ENCODE results near the gene LDLRAD3.

GRCh38 chr11:35947437-35947836 lies 3.6 kb downstream of the LDLRAD3 start:
- TF ChIP-seq CTCF (IDR thresholded peaks at IDR 0.05) (no peak), POLR2AphosphoS5 (IDR thresholded peaks at IDR 0.05) (no peak)

All from prostate gland (tissue), 2 donors.